ENCODE measurements around the gene KHDRBS2. TPM values are rescaled to one million over a fixed set of nuclear protein-coding genes. Genes with fewer than 3 reads are reported as not detected.

The KHDRBS2 gene
- total RNA-seq (2014; rRNA removed; shearing (Covaris generic)), result not detected in 2 replicates

GRCh38 chr6:62285612-62286469 is at the start of gene KHDRBS2:
Gene KHDRBS2, minus strand, starts transcription at chr6:62286225.
- DNase-seq (ENCODE audit: low read depth), result no peak

- no peak for DNase-seq (ENCODE audit: low read depth)
These were observed 42.6 kb upstream of the KHDRBS2 start for GRCh38 chr6:62328607-62329006.

- no peak for DNase-seq (ENCODE audit: low read depth)
These were observed 38.8 kb upstream of the KHDRBS2 start for GRCh38 chr6:62324834-62325233.

GRCh38 chr6:62323818-62324431 is 37.9 kb upstream of the KHDRBS2 start:
- no peak for DNase-seq (ENCODE audit: low read depth)

DNA sequence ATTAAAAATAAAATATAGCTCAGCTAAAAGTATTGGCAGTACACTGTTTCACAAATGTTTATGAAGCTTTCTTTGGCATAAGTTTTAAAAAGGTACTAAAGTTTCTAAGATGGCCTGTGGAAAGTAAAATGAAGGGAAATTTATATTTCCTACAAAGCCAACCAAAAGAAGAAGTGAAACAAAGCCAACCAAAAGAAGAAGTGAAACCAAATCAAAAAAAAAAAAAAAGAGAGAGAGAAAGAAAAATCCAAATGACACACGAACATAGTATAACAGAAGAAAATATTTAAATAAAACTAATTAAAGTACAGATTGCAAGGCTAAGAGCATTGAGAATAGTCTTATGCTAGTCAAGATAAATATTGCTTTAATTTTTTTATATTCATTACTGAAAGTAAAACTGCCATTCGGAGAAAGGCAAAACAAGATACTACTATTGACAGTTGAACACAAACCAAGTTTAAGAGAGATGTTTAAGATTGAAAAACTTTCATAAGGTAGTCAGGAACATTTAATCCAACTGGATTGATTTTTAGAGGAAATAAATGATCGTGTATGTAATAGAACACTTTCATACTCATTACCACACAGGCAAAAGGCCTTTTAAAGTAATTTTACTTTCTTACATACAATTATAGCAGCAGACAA is 12.8 kb upstream of the KHDRBS2 start:
- DNase-seq (ENCODE audit: low read depth), result no peak

- DNase-seq (ENCODE audit: low read depth), result no peak
These were observed 10.5 kb upstream of the KHDRBS2 start for GRCh38 chr6:62296541-62296940.

DNA sequence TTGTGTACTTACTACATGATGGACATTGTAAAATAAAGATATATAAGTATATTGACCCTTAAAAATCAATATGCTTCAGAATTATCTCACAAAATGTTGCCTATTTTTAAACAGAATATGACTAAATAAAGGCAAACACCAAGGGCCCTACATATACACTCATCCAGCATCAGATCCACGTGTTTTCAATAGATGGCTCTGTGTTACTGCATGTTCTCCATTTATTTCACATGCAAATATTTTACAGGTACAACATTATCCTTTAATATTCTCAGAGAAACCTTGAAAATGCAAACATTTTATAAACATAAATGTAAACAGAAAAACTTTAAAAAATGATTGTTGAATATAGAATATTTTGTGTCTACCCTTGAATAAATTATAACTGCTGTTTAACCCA is 2.9 kb upstream of the KHDRBS2 start:
- no peak for DNase-seq (ENCODE audit: low read depth)

DNA sequence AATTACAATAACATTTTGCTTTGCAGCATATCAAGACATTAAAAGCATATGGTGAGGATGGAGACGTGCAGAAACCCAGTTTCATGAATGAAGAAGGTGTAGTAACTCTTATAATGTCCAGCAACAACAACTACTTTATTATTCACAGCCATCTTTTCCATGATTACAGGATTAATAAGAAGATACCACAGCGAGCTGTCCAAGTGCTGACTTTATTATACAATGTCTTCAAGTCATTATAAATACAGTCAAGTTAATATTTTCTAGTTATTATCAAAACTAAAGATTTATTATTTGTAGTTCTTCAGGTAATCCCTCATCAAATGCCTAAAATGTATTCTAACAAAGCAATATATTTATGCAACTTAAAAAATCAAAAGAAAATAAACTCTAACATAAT is 2.5 kb upstream of the KHDRBS2 start:
- no peak for DNase-seq (ENCODE audit: low read depth)

DNA sequence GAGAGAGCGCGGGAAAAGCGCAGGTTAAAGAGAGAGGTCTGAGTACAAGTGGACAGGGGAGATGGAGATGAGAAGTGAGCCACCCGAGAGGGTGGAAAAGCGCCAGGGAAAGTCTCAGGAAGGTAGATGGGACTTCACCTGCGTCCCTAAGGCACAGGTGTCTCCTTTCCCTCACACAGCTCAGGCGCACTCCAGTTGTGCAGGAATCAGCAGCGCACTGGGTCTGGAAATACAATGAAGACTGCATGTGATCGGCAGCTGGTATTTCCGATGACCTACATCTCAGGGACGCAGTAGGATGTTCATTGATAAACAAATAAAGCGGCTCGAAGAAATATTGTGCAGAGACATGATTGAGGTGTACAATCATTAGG is 432 bp upstream of the KHDRBS2 start:
- DNase-seq (ENCODE audit: low read depth), result no peak

- no peak for DNase-seq (ENCODE audit: low read depth)
These were observed 1.3 kb downstream of the KHDRBS2 start for GRCh38 chr6:62284725-62285124.

GRCh38 chr6:62283796-62284411 is 2.1 kb downstream of the KHDRBS2 start:
- peak; percentile 3 for DNase-seq (ENCODE audit: low read depth)

DNA sequence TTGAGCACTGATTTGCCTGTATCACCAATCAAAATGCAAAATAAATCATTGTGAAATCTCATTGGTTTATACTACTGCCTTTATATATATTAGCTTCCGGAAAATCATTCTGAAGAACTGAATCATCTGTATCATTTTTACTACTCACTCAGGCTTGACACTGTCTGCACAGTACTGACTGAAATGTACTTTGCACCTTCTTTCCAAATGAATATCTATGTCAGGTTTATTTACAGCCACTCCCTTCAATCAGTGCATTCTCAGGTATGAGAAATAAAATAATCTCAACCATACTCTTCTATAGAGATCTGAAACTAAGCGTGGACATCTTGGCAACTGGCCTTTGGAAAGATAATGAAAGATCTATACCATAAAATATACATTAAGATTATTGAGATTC is 2.7 kb downstream of the KHDRBS2 start:
- DNase-seq (ENCODE audit: low read depth), result no peak

GRCh38 chr6:62280099-62280498 is 5.9 kb downstream of the KHDRBS2 start:
- DNase-seq (ENCODE audit: low read depth), result no peak

DNA sequence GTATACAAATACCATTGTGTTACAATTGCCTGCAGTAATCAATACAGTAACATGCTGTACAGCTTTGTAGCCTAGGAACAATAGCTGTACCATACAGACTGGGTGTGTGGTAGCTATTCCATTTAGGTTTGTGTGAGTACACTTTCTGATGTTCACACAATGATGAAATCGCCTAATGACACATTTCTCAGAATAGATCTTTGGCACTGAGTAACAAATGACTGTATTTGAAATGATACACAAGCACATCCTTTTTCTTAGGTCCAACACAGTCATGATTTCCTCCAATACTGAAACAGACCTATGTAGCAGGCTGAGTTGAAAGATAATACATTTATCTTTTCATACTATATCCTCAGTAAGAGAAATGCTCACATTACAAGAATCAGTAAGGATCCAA is 13.9 kb downstream of the KHDRBS2 start:
- DNase-seq (ENCODE audit: low read depth), result no peak

- DNase-seq (ENCODE audit: low read depth), result no peak
These were observed 20.0 kb downstream of the KHDRBS2 start for GRCh38 chr6:62265906-62266525.

DNA sequence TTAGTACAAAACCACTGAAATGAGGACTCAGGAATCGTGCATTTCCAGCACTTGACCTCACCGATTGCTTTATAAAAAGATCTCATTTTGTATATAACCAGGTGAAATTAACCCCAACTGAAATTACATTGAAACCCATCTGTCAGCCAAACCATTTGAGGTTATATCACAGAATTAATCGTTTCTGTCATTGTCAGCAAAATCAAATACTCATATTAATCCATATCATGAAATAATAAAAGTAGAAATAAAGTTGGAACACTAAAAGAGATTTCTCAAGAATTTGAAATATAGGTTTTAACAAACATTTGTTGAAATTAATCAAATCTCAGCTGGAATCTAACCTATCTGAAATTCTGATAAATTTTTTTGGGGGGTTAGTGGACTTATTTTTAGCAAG is 23.7 kb downstream of the KHDRBS2 start:
- no peak for DNase-seq (ENCODE audit: low read depth)

- no peak for DNase-seq (ENCODE audit: low read depth)
These were observed 39.9 kb downstream of the KHDRBS2 start for GRCh38 chr6:62246087-62246486.

DNA sequence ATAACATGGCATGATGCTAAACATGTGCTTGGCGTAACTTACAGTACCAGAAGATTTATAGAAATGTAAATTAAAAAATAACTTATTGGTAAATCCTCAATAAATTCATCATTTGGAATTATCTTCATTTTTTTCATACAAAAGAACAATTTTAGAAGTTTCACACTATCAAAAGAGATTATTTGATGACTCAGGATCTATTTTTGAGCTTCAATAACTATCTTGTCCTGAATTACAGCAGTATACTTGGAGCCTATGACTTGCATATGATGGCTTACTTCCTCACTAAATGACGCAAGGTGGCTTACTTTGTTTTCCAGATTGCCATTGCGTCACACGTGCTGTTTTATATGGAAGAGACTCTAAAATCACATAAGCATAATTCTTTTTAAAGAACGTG is 49.2 kb downstream of the KHDRBS2 start:
- no peak for DNase-seq (ENCODE audit: low read depth)

DNA sequence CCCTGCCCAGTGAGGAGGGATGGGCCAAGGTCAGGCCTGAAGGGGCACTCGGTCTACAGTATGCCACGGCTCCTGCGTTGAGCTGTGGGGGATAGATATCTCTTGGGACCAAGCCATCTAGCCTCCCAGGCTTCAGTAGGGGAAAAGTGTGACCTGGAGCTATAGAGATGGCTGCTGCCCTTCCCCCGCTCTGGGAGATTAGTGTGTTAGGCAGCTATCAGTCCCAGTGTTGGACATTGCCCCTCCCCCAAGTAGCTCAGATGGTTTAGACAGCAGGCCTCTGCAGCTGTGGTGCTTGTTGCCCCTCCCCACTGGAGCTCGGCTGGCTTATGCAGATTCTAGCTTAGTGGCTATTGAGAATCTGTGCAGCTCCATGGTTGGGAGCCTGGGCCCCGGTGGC is 56.8 kb downstream of the KHDRBS2 start:
- no peak for DNase-seq (ENCODE audit: low read depth)

GRCh38 chr6:62217866-62218265 is 68.2 kb downstream of the KHDRBS2 start:
- no peak for DNase-seq (ENCODE audit: low read depth)

- no peak for DNase-seq (ENCODE audit: low read depth)
These were observed 83.9 kb downstream of the KHDRBS2 start for GRCh38 chr6:62202078-62202477.

DNA sequence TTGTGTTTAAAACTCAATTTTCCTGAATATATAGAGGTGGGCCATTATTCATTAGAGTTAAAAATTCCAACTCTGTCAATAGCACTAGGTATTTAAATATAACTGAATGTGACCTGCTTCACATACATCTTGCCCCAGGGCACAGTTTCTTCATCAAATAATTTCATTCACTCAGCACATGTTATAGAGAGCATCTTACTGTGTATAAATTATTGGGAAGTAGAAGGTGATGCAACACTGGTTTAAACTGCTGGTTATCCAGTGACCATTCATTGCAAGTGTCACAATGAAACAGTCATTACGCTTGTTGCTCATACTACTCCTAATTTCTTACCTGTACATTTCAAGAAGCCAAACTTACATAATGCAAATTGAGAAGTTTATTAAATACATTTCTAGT is 93.4 kb downstream of the KHDRBS2 start:
- DNase-seq (ENCODE audit: low read depth), result no peak

All from RPMI7951 (cell line).